Activated CD4-positive, alpha-beta T cell treated with anti-CD3 and anti-CD28 coated beads, Interleukin-2, amount 50 U/mL, for 1 hour (primary cell): ENCODE results near the gene IHH.

Experiments used
- DNase-seq: peaks from one replicate; pipeline ENCODE4 v3.0.0-alpha.2; 2020

IHH gene

GRCh38 chr2:219073413-219074129, 12.8 kb upstream of the IHH start:
- DNase-seq, result no peak

- DNase-seq, result no peak
Measured at GRCh38 chr2:219072741-219073250, 12.1 kb upstream of the IHH start.

- DNase-seq, result no peak
Measured at GRCh38 chr2:219071131-219071816, 10.6 kb upstream of the IHH start.

- no peak for DNase-seq
Measured at GRCh38 chr2:219065484-219065883, 4.8 kb upstream of the IHH start.

GRCh38 chr2:219062081-219062480, 1.4 kb upstream of the IHH start:
- DNase-seq, result no peak

- DNase-seq, result no peak
Measured at GRCh38 chr2:219059725-219060682, 717 bp downstream of the IHH start.

- DNase-seq, result no peak
Measured at GRCh38 chr2:219059375-219059724, 1.4 kb downstream of the IHH start.

GRCh38 chr2:219058541-219059374, 2.0 kb downstream of the IHH start:
- DNase-seq, result no peak

- DNase-seq, result peak; percentile 77
Measured at GRCh38 chr2:219057709-219058540, 2.8 kb downstream of the IHH start.

- no peak for DNase-seq
Measured at GRCh38 chr2:219056896-219057708, 3.6 kb downstream of the IHH start.

GRCh38 chr2:219056176-219056895, 4.4 kb downstream of the IHH start:
- no peak for DNase-seq

GRCh38 chr2:219054956-219055903, 5.5 kb downstream of the IHH start:
- DNase-seq, result no peak

GRCh38 chr2:219049282-219049681, 11.4 kb downstream of the IHH start:
- DNase-seq, result no peak

GRCh38 chr2:219045937-219046550, 14.7 kb downstream of the IHH start:
- no peak for DNase-seq

- DNase-seq, result no peak
Measured at GRCh38 chr2:219042750-219043149, 18.0 kb downstream of the IHH start.

- DNase-seq, result no peak
Measured at GRCh38 chr2:219042157-219042556, 18.6 kb downstream of the IHH start.

- DNase-seq, result no peak
Measured at GRCh38 chr2:219041252-219041651, 19.5 kb downstream of the IHH start, which contains the start of gene CFAP65. Gene CFAP65 (minus strand): TSS chr2:219041516. CDS start chr2:219039048, 2,468 bp downstream.

GRCh38 chr2:219038600-219038999, 22.1 kb downstream of the IHH start:
- DNase-seq, result no peak
